GM21529 (cell line): ENCODE results near the gene RNF167.
"Not testable (repeated sequence)": the region's sequence is repeated elsewhere in the genome, so short reads cannot be mapped to it uniquely, and the experiment has no call there.

Experiments
- ATAC-seq: cut with Tn5 transposase; IDR thresholded peaks from one replicate; pipeline ENCODE4 v1.9.1; 2021; ENCODE audit not compliant: unreplicated experiment

RNF167 gene

GRCh38 chr17:4901648-4902344 lies 38.3 kb upstream of the RNF167 start:
- no peak for ATAC-seq

DNA sequence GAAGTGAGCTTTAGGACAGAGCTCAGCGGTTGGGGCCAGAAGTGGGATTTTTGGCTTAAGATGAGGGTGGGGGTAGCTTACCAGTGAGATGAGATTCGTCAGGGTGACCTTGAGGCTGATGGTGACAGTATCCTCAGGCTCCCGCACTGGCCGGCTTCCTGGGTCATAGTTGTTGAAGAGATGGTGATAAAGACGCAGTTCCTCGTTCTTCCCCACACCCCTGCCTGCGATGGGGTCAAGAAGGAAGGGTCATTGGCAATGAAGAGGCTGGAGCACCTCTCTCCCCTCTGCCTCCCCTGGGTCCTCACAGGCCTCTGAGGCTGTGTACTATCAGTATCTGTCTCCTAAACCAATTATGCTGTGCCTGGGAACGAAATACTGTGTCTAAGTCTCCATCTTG lies 37.5 kb upstream of the RNF167 start:
- ATAC-seq, result no peak

- ATAC-seq, result peak; percentile 42
Observed at GRCh38 chr17:4903051-4903818, 36.8 kb upstream of the RNF167 start, which contains the start of gene CHRNE. CHRNE (minus strand) TSS chr17:4903098; CDS start chr17:4903063, 35 bp downstream.

GRCh38 chr17:4906642-4907041 lies 33.4 kb upstream of the RNF167 start:
- not testable (repeated sequence) for ATAC-seq

DNA sequence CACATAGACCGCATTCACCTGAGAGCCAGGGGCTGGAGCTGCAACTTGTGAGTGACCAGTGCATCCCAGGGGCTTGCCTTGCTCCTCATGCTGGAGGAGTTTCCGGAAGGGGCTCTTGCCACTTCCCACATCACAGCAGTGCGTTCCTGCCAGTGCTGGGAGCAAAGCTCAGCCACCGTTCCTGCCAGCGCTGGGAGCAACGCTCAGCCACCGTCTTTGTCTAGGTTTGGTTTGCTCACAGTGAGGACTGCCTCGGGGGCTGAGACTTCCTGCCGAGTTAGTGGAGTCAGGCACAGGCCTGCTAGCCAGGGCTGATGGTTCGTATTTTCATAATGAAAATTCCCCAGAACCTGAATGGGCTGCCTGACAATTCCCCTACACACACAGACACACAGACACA lies 31.8 kb upstream of the RNF167 start:
- ATAC-seq, result no peak

DNA sequence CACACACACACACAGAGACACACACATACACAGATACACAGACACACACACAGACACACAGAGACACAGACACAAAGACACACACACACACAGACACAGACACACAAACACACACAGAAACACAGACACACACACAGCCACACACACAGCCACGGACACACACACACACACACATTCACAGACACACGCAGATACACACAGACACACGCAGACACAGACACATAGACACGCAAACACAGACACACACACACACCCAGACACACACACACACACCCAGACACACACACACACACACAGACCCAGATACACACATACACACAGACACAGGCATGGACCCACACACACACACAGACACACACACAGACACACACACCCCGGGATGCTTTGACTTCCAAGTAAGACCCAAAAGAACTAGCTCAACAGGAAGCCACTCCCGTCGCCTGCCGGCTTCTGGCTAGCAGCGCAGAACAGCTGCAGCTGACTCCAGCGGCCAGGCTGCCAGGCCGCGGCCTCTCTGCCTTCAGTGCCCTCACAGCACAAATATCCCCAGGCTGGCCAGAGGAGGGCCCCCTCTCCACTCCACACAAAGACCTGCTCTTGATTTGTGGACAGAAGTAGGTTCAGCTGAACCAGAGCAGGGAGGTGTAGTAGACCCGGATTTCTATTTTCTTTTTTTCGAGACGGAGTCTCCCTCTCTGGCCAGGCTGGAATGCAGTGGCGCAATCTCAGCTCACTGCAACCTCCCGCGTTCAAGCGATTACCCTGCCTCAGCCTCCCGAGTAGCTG lies 31.2 kb upstream of the RNF167 start:
- peak; percentile 51 for ATAC-seq

DNA sequence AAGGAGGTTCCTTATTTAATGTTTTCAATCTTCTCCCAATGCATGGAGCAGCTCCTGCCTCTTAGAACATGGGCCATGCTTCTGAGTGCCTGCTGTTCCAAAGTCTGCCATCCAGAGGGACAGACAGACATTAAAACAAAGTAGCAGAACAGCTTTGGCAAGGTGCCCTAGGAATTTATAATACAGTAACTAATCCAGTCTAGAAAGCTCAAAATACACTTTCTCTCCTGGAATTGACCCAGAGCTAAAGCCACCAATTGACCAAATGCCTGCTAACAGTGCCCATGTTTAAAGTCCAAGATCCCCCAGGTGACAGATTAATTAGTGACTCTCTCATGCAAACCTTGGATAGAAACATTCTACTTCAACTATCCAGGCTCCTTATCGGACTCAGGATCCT lies 26.1 kb upstream of the RNF167 start:
- no peak for ATAC-seq

DNA sequence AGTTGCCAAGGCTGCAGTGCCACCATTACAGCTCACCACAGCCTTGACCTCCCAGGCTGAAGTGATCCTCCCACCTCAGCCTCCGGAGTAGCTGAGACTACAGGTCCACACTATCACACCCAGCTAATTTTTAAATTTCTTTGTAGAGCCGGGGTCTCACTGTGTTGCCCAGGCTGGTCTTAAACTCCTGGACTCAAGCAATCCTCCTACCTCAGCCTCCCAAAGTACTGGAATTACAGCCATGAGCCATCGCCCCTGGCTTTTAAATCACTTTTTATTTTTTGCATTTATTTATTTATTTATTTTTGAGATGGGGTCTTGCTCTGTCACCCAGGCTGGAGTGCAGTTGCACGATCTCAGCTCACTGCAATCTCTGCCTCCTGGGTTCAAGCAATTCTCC lies 25.5 kb upstream of the RNF167 start:
- ATAC-seq, result not testable (repeated sequence)

- ATAC-seq, result no peak
Observed at GRCh38 chr17:4919511-4920047, 20.5 kb upstream of the RNF167 start.

- no peak for ATAC-seq
Observed at GRCh38 chr17:4920351-4921048, 19.6 kb upstream of the RNF167 start.

DNA sequence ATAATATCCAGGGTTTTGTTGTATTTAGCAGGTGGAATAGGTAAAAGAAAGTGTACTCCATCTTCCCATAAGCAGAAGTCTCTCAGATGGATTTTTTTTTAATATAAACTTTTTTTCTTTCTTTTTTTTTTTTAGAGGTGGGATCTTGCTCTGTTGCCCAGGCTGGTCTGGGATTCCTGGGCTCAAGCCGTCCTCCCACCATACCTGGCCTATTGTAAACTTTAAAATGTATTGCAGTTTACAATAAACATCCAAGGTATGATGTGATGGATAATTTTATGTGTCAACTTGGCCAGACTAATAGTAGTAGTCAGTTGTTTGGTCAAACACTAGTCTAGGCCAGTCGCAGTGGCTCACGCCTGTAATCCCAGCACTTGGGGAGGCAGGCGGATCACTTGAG lies 18.7 kb upstream of the RNF167 start:
- no peak for ATAC-seq

DNA sequence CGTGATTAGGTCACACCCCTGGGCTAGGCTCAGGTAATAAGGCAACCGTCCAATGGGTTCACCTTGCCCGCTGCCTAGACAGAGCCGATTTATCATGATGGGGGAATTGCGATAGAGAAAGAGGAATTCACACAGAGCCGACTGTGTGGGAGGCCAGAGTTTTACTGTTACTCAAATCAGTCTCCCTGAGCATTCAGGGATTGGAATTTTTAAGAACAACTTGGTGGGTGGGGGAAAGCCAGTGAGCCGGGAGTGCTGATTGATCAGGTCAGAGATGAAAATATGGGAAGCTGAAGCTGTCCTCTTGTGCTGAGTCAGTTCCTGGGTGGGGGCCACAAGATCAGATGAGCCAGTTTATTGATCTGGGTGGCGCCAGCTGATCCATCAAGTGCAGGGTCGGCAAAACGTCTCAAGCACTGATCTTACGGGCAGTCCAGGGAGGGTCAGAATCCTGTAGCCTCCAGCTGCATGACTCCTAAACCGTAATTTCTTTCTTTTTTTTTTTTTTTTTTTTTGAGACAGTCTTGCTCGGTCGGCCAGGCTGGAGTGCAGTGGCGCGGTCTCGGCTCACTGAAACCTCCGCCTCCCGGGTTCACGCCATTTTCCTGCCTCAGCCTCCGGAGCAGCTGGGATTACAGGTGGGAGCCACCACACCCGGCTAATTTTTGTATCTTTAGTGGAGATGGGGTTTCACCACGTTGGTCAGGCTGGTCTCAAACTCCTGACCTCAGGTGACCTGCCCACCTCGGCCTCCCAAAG lies 13.3 kb upstream of the RNF167 start:
- not testable (repeated sequence) for ATAC-seq

- ATAC-seq, result no peak
Observed at GRCh38 chr17:4928881-4929280, 11.2 kb upstream of the RNF167 start.

GRCh38 chr17:4931963-4932362 lies 8.1 kb upstream of the RNF167 start, which contains the start of gene GP1BA:
GP1BA (plus strand) TSS chr17:4932277; CDS start chr17:4932605, 328 bp downstream.
- no peak for ATAC-seq

GRCh38 chr17:4932756-4933155 lies 7.3 kb upstream of the RNF167 start:
- ATAC-seq, result no peak

GRCh38 chr17:4933646-4934045 lies 6.4 kb upstream of the RNF167 start:
- no peak for ATAC-seq

GRCh38 chr17:4934173-4934979 lies 5.7 kb upstream of the RNF167 start:
- no peak for ATAC-seq

DNA sequence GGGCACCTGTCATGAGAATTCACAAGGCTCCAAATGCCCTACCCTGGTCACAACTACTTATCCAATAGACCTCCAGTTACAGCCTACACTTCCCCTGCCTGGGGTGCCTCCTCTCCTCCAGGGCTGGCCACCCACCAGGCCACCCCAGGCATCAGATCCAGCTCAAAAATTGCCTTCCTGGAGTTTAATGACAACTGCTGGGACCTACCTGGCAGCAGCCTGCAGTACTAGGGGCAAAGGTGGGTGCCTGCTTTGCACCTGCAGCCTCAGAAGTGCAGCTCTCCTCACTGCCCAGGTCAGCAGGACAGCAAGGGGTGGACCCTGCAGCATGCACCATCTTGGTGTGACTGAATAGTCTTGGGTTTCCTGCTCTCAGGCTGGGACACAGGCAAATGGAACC lies 4.4 kb upstream of the RNF167 start:
- ATAC-seq, result no peak

DNA sequence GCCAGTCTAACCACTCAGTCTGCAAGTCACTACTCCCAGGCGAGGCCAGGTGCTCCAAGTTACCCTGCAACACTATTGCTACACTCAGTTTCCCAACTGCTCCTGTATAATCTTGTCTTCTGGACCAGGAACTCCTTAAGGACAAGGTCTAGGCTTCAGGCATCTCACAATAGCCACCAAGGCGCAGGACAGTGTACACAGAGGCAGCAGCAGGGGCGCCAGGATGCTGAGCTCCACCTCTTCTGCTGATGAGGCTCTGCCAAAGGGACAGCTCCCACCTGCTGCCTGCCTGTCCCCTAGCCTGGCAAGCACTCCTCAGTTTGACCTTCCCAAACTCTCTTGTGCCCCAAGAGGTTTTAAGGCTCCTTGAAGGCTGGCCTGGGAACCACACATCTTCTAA lies 3.6 kb upstream of the RNF167 start:
- no peak for ATAC-seq
